HTR-8/SVneo (cell line): ENCODE measurements around the gene ENTHD1.
"Not testable (repeated sequence)": the region's sequence is repeated elsewhere in the genome, so short reads cannot be mapped to it uniquely, and the experiment has no call there.

ENCODE experiments used
- DNase-seq: peaks from one replicate; pipeline ENCODE4 v3.0.0; 2011; ENCODE audit warnings: low spot score, mixed read lengths; ENCODE audit not compliant: insufficient read length
- FAIRE-seq: peaks from 2 replicates; lab custom pipeline; 2011; peaks lifted over from hg19 to GRCh38; lab: Jason Lieb, UNC

The ENTHD1 gene

GRCh38 chr22:39904024-39904423, 10.5 kb upstream of the ENTHD1 start:
- not testable (repeated sequence) for DNase-seq, FAIRE-seq

GRCh38 chr22:39901565-39902146, 8.1 kb upstream of the ENTHD1 start:
- FAIRE-seq (no peak), DNase-seq (no peak)

GRCh38 chr22:39900306-39901227, 7.0 kb upstream of the ENTHD1 start, which contains the start of gene GRAP2:
Gene GRAP2 (plus strand): TSS chr22:39901084. CDS start chr22:39947107, 46,023 bp downstream.
- FAIRE-seq = no peak
- no peak for DNase-seq

GRCh38 chr22:39898997-39899396, 5.4 kb upstream of the ENTHD1 start:
- DNase-seq (no peak), FAIRE-seq (no peak)

GRCh38 chr22:39897841-39898240, 4.3 kb upstream of the ENTHD1 start:
- DNase-seq = no peak
- FAIRE-seq = no peak

GRCh38 chr22:39896313-39896996, 2.9 kb upstream of the ENTHD1 start:
- FAIRE-seq = no peak
- DNase-seq = no peak

- DNase-seq (no peak), FAIRE-seq (no peak)
Observed at GRCh38 chr22:39895682-39896081, 2.1 kb upstream of the ENTHD1 start.

- DNase-seq (no peak), FAIRE-seq (no peak)
Observed at GRCh38 chr22:39894554-39895092, 1.1 kb upstream of the ENTHD1 start.

GRCh38 chr22:39889924-39890323, 3.6 kb downstream of the ENTHD1 start:
- not testable (repeated sequence) for DNase-seq, FAIRE-seq

GRCh38 chr22:39883057-39883456, 10.5 kb downstream of the ENTHD1 start:
- FAIRE-seq = no peak
- no peak for DNase-seq

GRCh38 chr22:39880722-39881121, 12.8 kb downstream of the ENTHD1 start:
- no peak for FAIRE-seq
- DNase-seq = no peak

- DNase-seq (no peak), FAIRE-seq (no peak)
Observed at GRCh38 chr22:39877079-39877845, 16.3 kb downstream of the ENTHD1 start.

- not testable (repeated sequence) for DNase-seq, FAIRE-seq
Observed at GRCh38 chr22:39875176-39875885, 18.2 kb downstream of the ENTHD1 start.

GRCh38 chr22:39873965-39874364, 19.6 kb downstream of the ENTHD1 start:
- DNase-seq (no peak), FAIRE-seq (no peak)

GRCh38 chr22:39872548-39872947, 21.0 kb downstream of the ENTHD1 start:
- DNase-seq (no peak), FAIRE-seq (no peak)

GRCh38 chr22:39871008-39871798, 22.4 kb downstream of the ENTHD1 start:
- FAIRE-seq = no peak
- no peak for DNase-seq

GRCh38 chr22:39869797-39870196, 23.8 kb downstream of the ENTHD1 start:
- DNase-seq, FAIRE-seq: not testable (repeated sequence)

- DNase-seq (no peak), FAIRE-seq (no peak)
Observed at GRCh38 chr22:39868741-39869140, 24.8 kb downstream of the ENTHD1 start.
